Ammon's horn (tissue), 1 donor: ENCODE data around the gene ASB3.
"Not testable (repeated sequence)": the region's sequence is repeated elsewhere in the genome, so short reads cannot be mapped to it uniquely, and the experiment has no call there.

Experiments
- DNase-seq: peaks from one replicate; pipeline ENCODE4 v3.0.0-alpha.2; 2016; ENCODE audit warnings: low spot score

Gene ASB3

DNA sequence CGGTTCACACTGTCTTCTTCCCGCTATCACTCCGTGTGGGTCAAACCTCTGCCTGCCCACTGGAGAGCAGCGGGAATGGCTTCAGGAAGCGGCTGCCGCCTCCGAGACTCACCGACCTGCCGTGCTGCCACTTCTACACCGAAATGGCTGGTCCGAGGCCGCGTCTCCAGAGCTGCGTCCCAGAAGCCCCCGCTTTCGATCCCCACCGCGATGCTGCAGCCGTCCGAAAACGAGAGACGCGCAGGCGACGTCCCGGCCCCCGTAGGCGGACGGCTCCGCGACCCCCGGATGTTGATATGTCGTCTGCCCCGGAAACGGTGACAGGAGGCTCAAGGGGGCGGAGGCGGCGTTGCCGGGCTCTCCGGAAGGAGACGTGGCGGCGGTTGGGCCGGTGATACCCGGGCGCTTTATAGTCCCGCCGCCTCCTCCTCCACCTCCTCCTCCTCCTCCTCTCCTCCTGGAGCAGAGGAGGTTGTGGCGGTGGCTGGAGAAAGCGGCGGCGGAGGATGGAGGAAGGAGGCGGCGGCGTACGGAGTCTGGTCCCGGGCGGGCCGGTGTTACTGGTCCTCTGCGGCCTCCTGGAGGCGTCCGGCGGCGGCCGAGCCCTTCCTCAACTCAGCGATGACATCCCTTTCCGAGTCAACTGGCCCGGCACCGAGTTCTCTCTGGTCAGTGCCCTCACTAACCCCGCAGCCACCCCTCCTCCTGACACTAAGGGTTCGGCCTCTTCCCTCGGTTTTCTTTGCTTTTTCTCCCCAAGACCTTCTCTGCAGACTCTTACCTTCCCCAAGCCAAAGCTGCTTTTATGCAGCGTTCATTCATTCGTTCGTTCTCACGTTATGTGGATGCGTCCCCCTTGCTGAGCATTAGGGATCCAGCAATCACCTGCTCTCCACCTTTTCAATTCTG is at the start of gene ASB3, which contains the start of gene ERLEC1:
TSS of gene ASB3 (minus strand) at position 249 of the 909 bp plus-strand sequence. CDS start 21,381 bp downstream, outside the sequence.
TSS of gene ERLEC1 (plus strand) at position 340 of the 909 bp plus-strand sequence. CDS start at position 507, 167 bp downstream.
- peak; percentile 90 for DNase-seq

DNA sequence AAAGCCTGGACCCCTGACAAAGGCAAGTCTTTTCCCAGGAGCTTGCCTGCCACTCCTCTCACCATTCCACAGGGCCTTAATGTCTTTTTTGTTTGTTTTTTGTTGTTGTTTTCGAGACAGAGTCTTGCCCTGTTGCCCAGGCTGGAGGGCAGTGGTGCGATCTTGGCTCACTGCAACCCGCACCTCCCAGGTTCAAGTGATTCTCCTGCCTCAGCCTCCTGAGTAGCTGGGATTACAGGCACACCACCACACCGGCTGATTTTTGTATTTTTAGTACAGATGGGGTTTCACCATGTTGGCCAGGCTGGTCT is 43.2 kb upstream of the ASB3 start:
- not testable (repeated sequence) for DNase-seq

DNA sequence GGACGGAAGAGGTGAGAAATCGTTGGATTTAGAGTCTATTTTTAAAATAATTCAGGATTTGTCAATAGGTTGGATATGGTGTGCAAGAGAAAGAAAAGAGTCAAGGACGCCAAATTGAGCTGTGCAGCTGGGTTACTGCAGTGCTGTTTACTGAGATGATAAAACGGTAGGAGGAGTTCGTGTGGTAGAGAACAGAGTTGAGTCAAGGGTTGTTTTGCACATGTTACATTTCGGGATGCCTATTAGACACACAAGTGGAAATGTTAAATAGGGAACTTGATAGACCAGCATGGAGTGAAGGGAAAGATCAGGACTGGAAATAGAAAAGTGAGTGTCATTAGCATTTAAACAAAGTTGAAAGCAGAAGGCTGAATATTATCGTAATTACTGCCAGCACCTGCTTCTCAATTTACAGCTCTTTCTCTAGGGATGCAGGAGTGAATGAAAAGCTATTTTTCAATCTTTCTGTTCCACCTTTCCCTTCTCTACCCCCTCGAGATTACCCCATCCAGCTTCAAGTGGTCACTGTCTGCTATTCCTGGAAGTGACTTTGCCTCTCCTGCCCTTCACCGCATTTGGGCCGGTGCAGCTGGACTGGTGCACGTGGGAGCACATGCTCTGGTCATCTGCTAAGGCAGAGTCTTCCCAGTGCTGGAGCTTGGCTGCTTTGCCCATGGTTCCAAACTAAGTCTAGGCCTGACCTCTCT is 42.7 kb upstream of the ASB3 start:
- peak; percentile 32 for DNase-seq

DNA sequence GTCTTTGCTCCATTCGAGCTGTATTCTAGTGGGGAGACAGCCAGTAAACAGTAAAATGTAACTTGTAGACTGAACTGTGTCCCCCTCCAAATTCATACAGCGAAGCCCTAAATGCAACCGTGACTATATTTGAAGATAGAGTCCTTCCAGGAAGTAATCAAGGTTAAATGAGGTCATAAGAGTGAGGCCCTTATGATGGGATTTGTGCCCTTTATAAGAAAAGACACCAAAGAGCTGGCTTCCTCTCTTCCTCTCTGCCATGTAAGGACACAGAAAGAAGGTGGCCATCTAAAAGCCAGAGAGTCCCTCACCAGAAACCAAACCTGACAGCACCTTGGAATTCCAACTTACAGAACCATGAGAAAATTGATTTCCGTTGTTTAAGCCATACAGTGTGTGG is 41.6 kb upstream of the ASB3 start:
- no peak for DNase-seq

DNA sequence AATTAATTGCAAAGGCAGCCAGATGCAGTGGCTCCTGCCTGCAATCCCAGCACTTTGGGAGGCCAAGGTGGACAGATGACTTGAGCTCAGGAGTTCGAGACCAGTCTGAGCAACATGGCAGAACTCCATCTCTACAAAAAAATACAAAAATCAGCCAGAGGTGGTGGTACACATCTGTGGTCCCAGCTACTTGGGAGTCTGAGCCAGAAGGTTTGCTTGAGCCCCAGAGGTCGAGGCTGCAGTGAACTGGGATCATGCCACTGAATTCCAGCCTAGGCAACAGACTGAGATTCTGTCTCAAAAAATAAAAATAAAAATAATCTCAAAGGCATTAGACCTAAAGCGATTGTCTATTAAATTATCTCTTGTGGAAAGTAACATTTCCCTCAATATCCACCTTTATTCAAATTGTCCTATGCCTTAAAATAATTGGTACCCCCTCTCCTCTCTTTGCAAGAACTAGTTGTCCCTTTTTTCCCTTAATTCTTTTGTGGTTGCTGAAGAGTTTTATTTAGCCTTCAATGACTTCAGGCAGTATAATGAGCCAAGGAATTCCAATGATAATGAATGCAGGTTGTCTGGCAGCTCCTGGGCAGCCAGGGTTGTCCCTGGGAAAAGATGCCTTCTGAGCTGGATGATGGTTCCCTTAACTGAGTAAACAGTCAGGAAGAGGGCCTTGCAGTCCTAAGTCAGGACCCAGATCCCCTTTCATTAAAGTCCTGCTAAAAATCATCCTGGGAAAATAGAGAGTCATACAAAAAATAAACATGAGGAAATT is 40.8 kb upstream of the ASB3 start:
- peak; percentile 50 for DNase-seq

GRCh38 chr2:53826587-53827397 is 40.0 kb upstream of the ASB3 start:
- DNase-seq, result peak; percentile 81

- DNase-seq, result no peak
These were observed 39.3 kb upstream of the ASB3 start for GRCh38 chr2:53826030-53826410.

DNA sequence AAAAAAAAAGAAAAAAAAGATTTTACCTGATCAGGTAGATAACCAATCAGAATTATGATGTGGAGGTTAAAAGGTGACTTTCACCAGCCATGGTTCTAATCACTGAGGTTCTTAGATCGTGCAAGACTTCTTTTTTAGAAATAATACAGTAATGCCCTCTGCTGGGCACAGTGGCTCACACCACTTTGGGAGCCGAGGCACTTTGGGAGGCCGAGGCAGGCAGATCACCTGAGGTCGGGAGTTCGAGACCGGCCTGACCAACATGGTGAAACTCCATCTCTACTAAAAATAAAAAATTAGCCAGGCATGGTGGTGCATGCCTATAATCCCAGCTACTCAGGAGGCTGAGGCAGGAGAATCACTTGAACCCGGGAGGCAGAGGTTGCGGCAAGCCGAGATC is 36.9 kb upstream of the ASB3 start:
- not testable (repeated sequence) for DNase-seq

- DNase-seq, result no peak
These were observed 35.1 kb upstream of the ASB3 start for GRCh38 chr2:53821810-53822209.

GRCh38 chr2:53820711-53821110 is 34.0 kb upstream of the ASB3 start:
- no peak for DNase-seq

- DNase-seq, result no peak
These were observed 33.3 kb upstream of the ASB3 start for GRCh38 chr2:53820048-53820447.

DNA sequence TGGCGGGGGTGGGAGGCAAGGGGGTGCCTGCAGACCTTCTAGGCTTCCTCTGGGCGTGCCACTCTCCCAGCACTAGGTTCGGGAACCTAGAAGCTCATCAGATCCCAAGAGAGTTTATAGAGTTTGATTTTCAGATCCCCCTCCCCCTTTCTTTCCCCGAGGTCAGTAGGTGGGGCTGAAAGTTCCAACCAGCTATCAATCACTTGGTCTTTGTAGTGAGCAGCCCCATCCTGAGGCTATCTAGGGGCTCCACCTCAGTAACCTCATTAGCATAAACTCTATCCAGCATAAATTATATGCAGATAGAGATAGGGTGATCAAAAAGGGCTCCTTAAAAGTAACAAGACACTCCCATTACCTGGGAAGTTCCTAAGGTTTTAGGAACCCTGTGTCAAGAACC is 32.9 kb upstream of the ASB3 start:
- no peak for DNase-seq

DNA sequence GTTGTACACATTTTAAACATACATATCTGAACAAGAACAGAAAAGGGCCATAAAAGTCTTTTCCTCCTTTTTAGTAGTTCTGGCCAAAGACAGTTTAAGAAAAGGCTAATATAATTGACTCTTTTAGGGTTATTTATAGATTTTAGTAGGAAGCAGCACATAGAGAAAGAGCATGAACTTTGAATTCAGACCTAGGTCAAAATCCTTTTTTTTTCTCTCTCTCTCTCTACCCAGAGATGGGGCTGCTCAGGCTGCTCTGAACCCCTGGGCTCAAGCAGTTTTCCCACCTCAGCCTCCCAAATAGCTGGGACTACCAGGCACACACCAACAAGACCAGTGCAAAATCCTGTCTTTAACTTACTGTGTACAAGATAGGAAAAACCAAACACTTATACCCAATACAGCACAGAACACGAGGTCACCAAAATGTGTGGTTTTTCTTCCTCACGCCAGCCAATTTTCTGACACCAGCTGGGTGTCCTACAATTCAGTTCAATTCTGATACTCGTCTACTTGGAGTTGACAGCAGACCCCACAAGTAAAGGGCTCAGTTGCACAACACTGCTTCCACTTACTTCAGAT is 32.2 kb upstream of the ASB3 start:
- no peak for DNase-seq

DNA sequence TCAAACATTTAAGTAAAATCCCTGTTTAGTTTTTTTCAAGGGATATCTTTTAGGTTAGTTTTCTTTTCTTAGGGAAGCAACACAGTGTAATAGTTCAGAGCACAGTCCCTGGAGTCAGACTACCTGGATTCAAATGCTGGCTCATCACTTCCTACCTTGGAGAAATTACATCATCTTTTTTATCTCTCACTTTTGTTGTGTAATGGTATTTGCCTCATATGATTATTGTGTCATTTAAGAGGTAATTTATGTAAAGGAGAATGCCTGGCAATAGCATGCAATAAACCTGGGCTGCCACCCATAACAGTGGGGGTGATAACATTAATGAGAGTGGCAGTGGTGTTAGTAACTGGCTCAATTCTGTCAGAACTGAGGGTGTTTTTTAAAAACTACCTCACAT is 26.4 kb upstream of the ASB3 start:
- DNase-seq, result no peak

- DNase-seq, result no peak
These were observed 24.8 kb upstream of the ASB3 start for GRCh38 chr2:53811601-53812000.

- no peak for DNase-seq
These were observed 15.9 kb upstream of the ASB3 start for GRCh38 chr2:53802617-53803151.

DNA sequence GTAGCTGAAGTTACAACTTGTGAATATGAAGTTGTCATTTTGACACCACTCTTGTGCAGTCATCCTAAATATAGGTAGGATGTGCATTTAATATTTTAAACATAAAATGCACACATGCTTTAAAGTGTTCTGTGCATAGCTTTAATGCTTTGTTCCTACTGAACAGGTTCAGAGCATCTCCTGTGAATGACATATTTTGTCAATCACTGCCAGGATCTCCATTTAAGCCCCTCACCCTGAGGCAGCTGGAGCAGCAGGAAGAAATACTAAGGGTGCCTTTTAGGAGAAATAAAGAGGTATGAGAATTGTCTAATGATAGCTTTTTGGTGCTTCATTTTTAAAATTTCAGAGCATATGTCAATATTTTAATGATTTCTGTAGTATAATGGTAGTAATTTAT is 14.8 kb upstream of the ASB3 start:
- no peak for DNase-seq

DNA sequence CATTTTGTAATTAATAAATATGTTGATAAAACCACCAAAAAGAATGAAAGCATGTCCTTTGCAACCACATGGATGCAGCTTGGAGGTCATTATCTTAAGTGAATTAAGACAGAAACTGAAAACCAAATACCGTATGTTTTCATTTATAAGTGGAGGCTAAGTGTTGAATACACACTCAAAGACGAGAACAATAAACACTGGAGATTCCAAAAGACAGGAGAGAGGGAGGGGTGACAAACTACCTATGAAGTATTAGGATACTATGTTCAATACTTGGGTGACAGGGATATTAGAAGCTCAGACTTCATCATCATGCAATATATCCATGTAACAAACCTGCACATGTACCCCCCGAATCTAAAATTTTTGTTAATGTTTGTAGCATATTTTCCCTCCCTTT is 7.1 kb upstream of the ASB3 start:
- DNase-seq, result no peak

GRCh38 chr2:53793261-53793660 is 6.5 kb upstream of the ASB3 start:
- DNase-seq, result no peak

GRCh38 chr2:53787614-53788289 is 999 bp upstream of the ASB3 start:
- no peak for DNase-seq

- no peak for DNase-seq
These were observed 425 bp downstream of the ASB3 start for GRCh38 chr2:53786352-53786704.
